ENCODE data around the gene AZGP1. TPM values are rescaled to one million over a fixed set of nuclear protein-coding genes. Genes with fewer than 3 reads are reported as not detected.

The AZGP1 gene
- total and polyA plus RNA-seq, 2 of the 13 experiments (the other 11 are each of a cell fraction or from before 2014, with no cell fraction given), result 93.8 to 229 TPM

DNA sequence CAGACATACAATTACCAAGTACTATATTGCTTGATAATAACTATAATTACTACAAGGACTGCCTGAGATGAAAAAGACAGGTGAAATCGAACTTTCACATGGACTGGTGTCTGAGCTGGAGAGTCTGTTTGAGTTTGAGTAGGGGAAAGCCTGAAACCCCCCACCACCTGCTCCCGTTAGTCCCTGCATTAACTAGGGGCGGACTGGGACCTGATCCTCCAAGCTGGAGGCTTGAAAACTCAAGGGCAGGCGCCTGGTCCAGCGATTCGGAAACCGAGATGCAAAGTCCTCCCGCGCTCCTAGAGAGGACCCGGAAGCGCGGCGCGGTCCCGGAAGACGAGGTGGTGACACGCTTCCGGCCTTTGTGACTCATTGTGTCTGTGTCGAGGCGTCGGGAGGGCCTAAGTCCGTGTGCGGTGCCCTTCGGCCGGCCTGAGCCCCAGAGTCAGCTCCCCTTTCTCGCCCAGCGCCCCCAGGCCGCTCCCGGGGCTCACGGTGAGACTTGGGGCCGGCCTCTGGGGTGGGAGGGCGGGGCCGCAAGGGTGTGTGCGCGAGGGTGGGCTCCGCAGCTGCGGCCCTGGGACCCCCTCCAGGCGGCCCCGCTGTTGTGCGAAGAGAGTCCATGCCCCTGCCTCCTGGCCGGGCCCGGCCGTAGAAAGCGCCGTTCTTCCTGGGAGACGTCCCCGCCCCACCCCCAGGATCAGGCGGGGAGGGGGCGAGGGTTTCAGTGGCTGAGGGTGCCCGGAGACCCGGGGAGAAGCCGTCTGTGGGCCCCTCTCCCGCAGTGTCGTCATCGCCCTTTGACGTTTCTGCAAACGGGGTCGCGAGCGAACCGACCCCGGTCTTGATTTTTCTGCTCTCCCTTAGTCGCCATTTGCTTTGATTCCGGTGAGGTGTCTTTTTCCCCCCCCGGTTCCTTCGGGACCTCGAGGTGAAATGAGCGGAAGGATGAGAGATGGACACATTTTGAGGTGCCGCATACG is 39.7 kb upstream of the AZGP1 start, which contains the start of gene ZKSCAN1:
ZKSCAN1 (plus strand) TSS at position 365 of the 983 bp plus-strand sequence. CDS start 7,911 bp downstream, outside the sequence.
- Histone ChIP-seq H3K79me2 (ENCODE audit: insufficient read depth, low read length) (peaks cover 49% of the 10 kb centered on the region), H3K4me1 (ENCODE audit: insufficient read depth, low read length) (peaks cover 82% of the 10 kb centered on the region), H2AFZ (ENCODE audit: low read length) (no peak within 1 kb of the TSS), H3K27me3 (ENCODE audit: control insufficient read depth in 1 of 2, insufficient read depth in 2 of 2, low read length in 2 of 2) (no peaks in the 10 kb centered on the region; a peak in 1 of 5 replicates), H3K27ac (ENCODE audit: extremely low read length, insufficient read depth, low read length) (peak within 1 kb of the TSS; percentile 93), H4K20me1 (ENCODE audit: insufficient read depth, low read length) (peaks cover 17% of the 10 kb centered on the region), H3K36me3 (replicated peaks in 1 of 2; ENCODE audit: control insufficient read depth in 1 of 2, insufficient read depth in 2 of 2, low read length in 2 of 2) (peaks cover 2 to 16% of the 10 kb centered on the region in 2 experiments), H3K4me2 (ENCODE audit: low read depth, low read length) (peak within 1 kb of the TSS; percentile 90), H3K9me3 (ENCODE audit: low read length) (no peaks in the 10 kb centered on the region), H3K4me3 (replicated peaks in 1 of 3; ENCODE audit: insufficient read depth in 1 of 3, low read depth in 2 of 3, low read length in 3 of 3) (peak within 1 kb of the TSS; percentile 92 to 94 (median 93)), H3K9ac (ENCODE audit: insufficient read depth, low read depth, low read length) (peak within 1 kb of the TSS; percentile 94)
- FAIRE-seq, result peak; percentile 66
- TSS peak; percentile 76 for BruUV-seq (replicated peaks)
- intact Hi-C loops (cut with micrococcal nuclease; ENCODE audit: unreplicated experiment) (loop anchor here (2.0 kb wide), 1 partner anchor 19 kb away; no protein-coding TSS in a partner anchor), in situ Hi-C loops (cut with HindIII; ENCODE audit: extremely low pct_ligation_motif_present, low pct_unique_long_range_greater_than_20kb) (no loop called here)
- peak; percentile 94 for ATAC-seq
- DNase-seq (ENCODE audit: low spot score), result peak; percentile 91
- ChIA-PET CTCF (ENCODE audit: low intra/inter-chr PET ratio, low total read pairs) (interaction anchor here (1.5 kb wide), 1 partner anchor 21 kb away, joined by 7 read pairs; no protein-coding TSS in a partner anchor), POLR2A (interaction anchor here (0.6 to 6.6 kb wide), 20 partner anchors 8 to 232 kb away, joined by 3 to 212 read pairs (median 3); partner anchors contain the start of genes GJC3 and TRIM4)
- WGBS (ENCODE audit: low lambda C conversion rate), result 2% methylated on average over 10 of the region's 70 CpGs
- TF ChIP-seq GATA4 (IDR thresholded peaks at IDR 0.05; ENCODE audit: borderline replicate concordance, low read depth), result 0 out of 2 replicates have a peak, but pooled peaks have one; percentile 26
- peak; percentile 85; the same call in 1 of the 2 replicates for TF ChIP-seq ZNF788 (CRISPR knock-in tag; IDR thresholded peaks at IDR 0.05; ENCODE audit: borderline replicate concordance)
- no peak for TF ChIP-seq ZNF275 (CRISPR knock-in tag; IDR thresholded peaks at IDR 0.05; ENCODE audit: borderline replicate concordance)
- no peak for TF ChIP-seq ADNP (CRISPR knock-in tag; IDR thresholded peaks at IDR 0.05)
- TF ChIP-seq SSRP1 (CRISPR knock-in tag; IDR thresholded peaks at IDR 0.05), result no peak; the same call in 1 of the 2 replicates
- no peak for TF ChIP-seq ZBTB49 (CRISPR knock-in tag; IDR thresholded peaks at IDR 0.05; ENCODE audit: borderline replicate concordance)
- TF ChIP-seq, protein P1, sequence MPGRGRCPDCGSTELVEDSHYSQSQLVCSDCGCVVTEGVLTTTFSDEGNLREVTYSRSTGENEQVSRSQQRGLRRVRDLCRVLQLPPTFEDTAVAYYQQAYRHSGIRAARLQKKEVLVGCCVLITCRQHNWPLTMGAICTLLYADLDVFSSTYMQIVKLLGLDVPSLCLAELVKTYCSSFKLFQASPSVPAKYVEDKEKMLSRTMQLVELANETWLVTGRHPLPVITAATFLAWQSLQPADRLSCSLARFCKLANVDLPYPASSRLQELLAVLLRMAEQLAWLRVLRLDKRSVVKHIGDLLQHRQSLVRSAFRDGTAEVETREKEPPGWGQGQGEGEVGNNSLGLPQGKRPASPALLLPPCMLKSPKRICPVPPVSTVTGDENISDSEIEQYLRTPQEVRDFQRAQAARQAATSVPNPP (CRISPR knock-in tag; IDR thresholded peaks at IDR 0.05), result 0 out of 2 replicates have a peak, but pooled peaks have one; percentile 43
- no peak; the same call in 1 of the 2 replicates for TF ChIP-seq MXD1 (CRISPR knock-in tag; IDR thresholded peaks at IDR 0.05)
- no peak; the same call in 1 of the 2 replicates for TF ChIP-seq SATB2 (CRISPR knock-in tag; IDR thresholded peaks at IDR 0.05)
- no peak for TF ChIP-seq ZSCAN22 (CRISPR knock-in tag; IDR thresholded peaks at IDR 0.05)
- peak; percentile 90; the same call in 1 of the 2 replicates for TF ChIP-seq PCBP1 (IDR thresholded peaks at IDR 0.05; ENCODE audit: borderline replicate concordance, low read depth, low read length)
- TF ChIP-seq, protein P2, sequence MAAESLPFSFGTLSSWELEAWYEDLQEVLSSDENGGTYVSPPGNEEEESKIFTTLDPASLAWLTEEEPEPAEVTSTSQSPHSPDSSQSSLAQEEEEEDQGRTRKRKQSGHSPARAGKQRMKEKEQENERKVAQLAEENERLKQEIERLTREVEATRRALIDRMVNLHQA (CRISPR knock-in tag; IDR thresholded peaks at IDR 0.05), result no peak
- TF ChIP-seq, protein P3, sequence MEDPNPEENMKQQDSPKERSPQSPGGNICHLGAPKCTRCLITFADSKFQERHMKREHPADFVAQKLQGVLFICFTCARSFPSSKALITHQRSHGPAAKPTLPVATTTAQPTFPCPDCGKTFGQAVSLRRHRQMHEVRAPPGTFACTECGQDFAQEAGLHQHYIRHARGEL (CRISPR knock-in tag; IDR thresholded peaks at IDR 0.05), result no peak
- no peak for TF ChIP-seq ZSCAN30 (CRISPR knock-in tag; IDR thresholded peaks at IDR 0.05)
- no peak for TF ChIP-seq NONO (IDR thresholded peaks at IDR 0.05)
- no peak for TF ChIP-seq NONO (CRISPR knock-in tag; conservative IDR thresholded peaks at IDR 0.05)
- TF ChIP-seq HMGA1 (CRISPR knock-in tag; conservative IDR thresholded peaks at IDR 0.05), result no peak

Data from HepG2 (cell line).